ENCODE measurements around the gene CTDSPL. TPM values are rescaled to one million over a fixed set of nuclear protein-coding genes. Genes with fewer than 3 reads are reported as not detected.

CTDSPL gene
- total and polyA plus RNA-seq, 2 of the 13 experiments (the other 11 are each of a cell fraction or from before 2014, with no cell fraction given) = 26.1 to 142 TPM

GRCh38 chr3:37892927-37893600 is 31.4 kb downstream of the CTDSPL start (continued):
- 0 out of 2 replicates have a peak, but pooled peaks have one; percentile 42 for TF ChIP-seq RERE (CRISPR knock-in tag; IDR thresholded peaks at IDR 0.05; ENCODE audit: low read depth)
- no peak for TF ChIP-seq KAT2B (IDR thresholded peaks at IDR 0.05; ENCODE audit: borderline replicate concordance, low read depth, low read length)
- TF ChIP-seq ZSCAN12 (CRISPR knock-in tag; IDR thresholded peaks at IDR 0.05) = 0 out of 2 replicates have a peak, but pooled peaks have one; percentile 21
- TF ChIP-seq SOX13 (IDR thresholded peaks at IDR 0.05) = peak; percentile 72; the same call in 1 of the 2 replicates
- peak in 1 of 2 experiments; percentile 82; a peak in 2 of 4 replicates for TF ChIP-seq SOX13 (CRISPR knock-in tag; conservative IDR thresholded peaks at IDR 0.05 in 1 of 2, IDR thresholded peaks at IDR 0.05 in 1 of 2)
- TF ChIP-seq ZMYM3 (CRISPR knock-in tag; IDR thresholded peaks at IDR 0.05) = peak; percentile 89
- TF ChIP-seq U2AF1 (optimal IDR thresholded peaks at IDR 0.05; ENCODE audit: low read depth, low read length) = no peak
- no peak for TF ChIP-seq ZNF660 (CRISPR knock-in tag; IDR thresholded peaks at IDR 0.05; ENCODE audit: borderline replicate concordance, low read depth)
- TF ChIP-seq AHDC1 (CRISPR knock-in tag; IDR thresholded peaks at IDR 0.05; ENCODE audit: borderline replicate concordance) = peak; percentile 59; the same call in 1 of the 2 replicates
- TF ChIP-seq ZNF292 (CRISPR knock-in tag; IDR thresholded peaks at IDR 0.05; ENCODE audit: borderline replicate concordance, low read depth) = peak; percentile 100
- peak; percentile 69; the same call in 1 of the 2 replicates for TF ChIP-seq ZNF263 (CRISPR knock-in tag; IDR thresholded peaks at IDR 0.05)
- TF ChIP-seq BATF2 (CRISPR knock-in tag; IDR thresholded peaks at IDR 0.05) = no peak
- TF ChIP-seq TARDBP (CRISPR knock-in tag; IDR thresholded peaks at IDR 0.05) = peak; percentile 76; the same call in 1 of the 2 replicates
- no peak for TF ChIP-seq JARID2 (CRISPR knock-in tag; IDR thresholded peaks at IDR 0.05; ENCODE audit: insufficient replicate concordance)
- no peak for TF ChIP-seq ZNF552 (CRISPR knock-in tag; IDR thresholded peaks at IDR 0.05; ENCODE audit: borderline replicate concordance)
- TF ChIP-seq ZNF652 (CRISPR knock-in tag; IDR thresholded peaks at IDR 0.05; ENCODE audit: borderline replicate concordance, low read depth) = peak; percentile 60; the same call in 1 of the 2 replicates
- 0 out of 2 replicates have a peak, but pooled peaks have one; percentile 41 for TF ChIP-seq DMAP1 (CRISPR knock-in tag; IDR thresholded peaks at IDR 0.05)
- no peak for TF ChIP-seq SIN3B (IDR thresholded peaks at IDR 0.05; ENCODE audit: low read length)

Data from HepG2 (cell line).